Activated CD8-positive, alpha-beta T cell treated with anti-CD3 and anti-CD28 coated beads for 36 hours (primary cell): ENCODE data around the gene PRR5. TPM values are rescaled to one million over a fixed set of nuclear protein-coding genes. Genes with fewer than 3 reads are reported as not detected.

Source experiments
- ATAC-seq: fragments of 200-7000 bp; cut with Tn5 transposase; one replicate; pipeline ENCODE4 v1.10.0; 2021; ENCODE audit warnings: mild to moderate bottlenecking, moderate library complexity
- CTCF ChIA-PET: fragments of 350-600 bp; sonication (Branson Sonifier 250); formaldehyde crosslinking; loops from one replicate; lab custom pipeline; 2021; ENCODE audit warnings: antibody characterized with exemption; lab: Charles Lee
- POLR2A ChIA-PET: fragments of 350-600 bp; sonication (Branson Sonifier 250); formaldehyde crosslinking; loops from one replicate; lab custom pipeline; 2021; ENCODE audit warnings: antibody characterized with exemption; lab: Charles Lee
- DNase-seq: peaks from one replicate; pipeline ENCODE4 v3.0.0-alpha.2; 2020
- H3K27ac Mint-ChIP-seq: one replicate; pipeline ENCODE4 v1.8.0; 2021; ENCODE audit warnings: mild to moderate bottlenecking, mixed read lengths
- H3K27me3 Mint-ChIP-seq: one replicate; pipeline ENCODE4 v1.8.0; 2021; ENCODE audit warnings: mixed read lengths
- H3K36me3 Mint-ChIP-seq: one replicate; pipeline ENCODE4 v1.8.0; 2021; ENCODE audit warnings: low read depth, mixed read lengths
- H3K4me1 Mint-ChIP-seq: one replicate; pipeline ENCODE4 v1.8.0; 2021; ENCODE audit warnings: low read depth, mixed read lengths
- H3K4me3 Mint-ChIP-seq: one replicate; pipeline ENCODE4 v1.8.0; 2021; ENCODE audit warnings: mild to moderate bottlenecking, moderate library complexity, mixed read lengths
- H3K9me3 Mint-ChIP-seq: one replicate; pipeline ENCODE4 v1.8.0; 2021; ENCODE audit warnings: mixed read lengths
- CTCF ChIP-seq: fragments of 200-600 bp; IDR thresholded peaks from one replicate; pipeline ENCODE4 v1.8.0; 2022; ENCODE audit warnings: antibody characterized with exemption, mild to moderate bottlenecking
- intact Hi-C: fragments of 100-400 bp; cut with micrococcal nuclease; formaldehyde crosslinking; loops from one replicate; pipeline ENCODE4 v1.10.0; 2022
- total RNA-seq, 2 experiments: library from RNA; stranded (reverse); gene quantifications; one replicate each; pipeline ENCODE4 v1.2.3, GENCODE V29; 2021

PRR5 gene
- total RNA-seq, 2 experiments from 2014 or later, result 26.8 to 27.3 TPM

GRCh38 chr22:44710474-44711240, 8.7 kb downstream of the PRR5 start:
- Mint-ChIP-seq H3K9me3 (no peaks in the 10 kb centered on the region), H3K27me3 (no peaks in the 10 kb centered on the region), H3K27ac (peak overlapping the region; percentile 88), H3K36me3 (peaks cover 2% of the 10 kb centered on the region), H3K4me1 (peaks cover 43% of the 10 kb centered on the region), H3K4me3 (peak overlapping the region; percentile 64)
- POLR2A ChIA-PET, result no interaction called here
- ATAC-seq (peak; percentile 89), DNase-seq (peak; percentile 86)
- CTCF ChIA-PET, result no interaction called here
- TF ChIP-seq CTCF, result no peak
- intact Hi-C loops, result no loop called here

- intact Hi-C loops, result no loop called here
- H3K4me3 Mint-ChIP-seq, result no peak overlapping the region
- peaks cover 40% of the 10 kb centered on the region for H3K4me1 Mint-ChIP-seq
- ATAC-seq (no peak), DNase-seq (no peak)
- no peaks in the 10 kb centered on the region for H3K27me3 Mint-ChIP-seq
- CTCF ChIA-PET, result no interaction called here
- TF ChIP-seq CTCF, result no peak
- H3K36me3 Mint-ChIP-seq, result peaks cover 2% of the 10 kb centered on the region
- H3K9me3 Mint-ChIP-seq, result no peaks in the 10 kb centered on the region
- POLR2A ChIA-PET, result interaction anchor here (0.6 kb wide), 1 partner anchor 10 kb away, joined by 3 read pairs; no protein-coding TSS in a partner anchor
- peak overlapping the region; percentile 88 for H3K27ac Mint-ChIP-seq
Measured at GRCh38 chr22:44711241-44711560, 9.2 kb downstream of the PRR5 start.

- no peak for TF ChIP-seq CTCF
- Mint-ChIP-seq H3K4me1 (peaks cover 36% of the 10 kb centered on the region), H3K27ac (peak overlapping the region; percentile 88), H3K36me3 (peaks cover 2% of the 10 kb centered on the region), H3K27me3 (no peaks in the 10 kb centered on the region), H3K9me3 (no peaks in the 10 kb centered on the region), H3K4me3 (no peak overlapping the region)
- ChIA-PET POLR2A (interaction anchor here (0.6 to 1.5 kb wide), 3 partner anchors 11 to 218 kb away, joined by 3 to 5 read pairs (median 3); no protein-coding TSS in a partner anchor), CTCF (interaction anchor here (1.4 kb wide), 1 partner anchor 14 kb away, joined by 5 read pairs; no protein-coding TSS in a partner anchor)
- intact Hi-C loops, result no loop called here
- ATAC-seq, result no peak
- no peak for DNase-seq
Measured at GRCh38 chr22:44711690-44712555, 9.9 kb downstream of the PRR5 start.

GRCh38 chr22:44712962-44713361, 11.0 kb downstream of the PRR5 start:
- ChIA-PET CTCF (interaction anchor here (1.4 kb wide), 1 partner anchor 15 kb away, joined by 5 read pairs; no protein-coding TSS in a partner anchor), POLR2A (interaction anchor here (1.1 to 1.5 kb wide), 2 partner anchors 18 to 219 kb away, joined by 3 to 5 read pairs; no protein-coding TSS in a partner anchor)
- no peak overlapping the region for H3K4me3 Mint-ChIP-seq
- H3K4me1 Mint-ChIP-seq, result peaks cover 33% of the 10 kb centered on the region
- ATAC-seq, result no peak
- no peaks in the 10 kb centered on the region for H3K9me3 Mint-ChIP-seq
- H3K27ac Mint-ChIP-seq, result no peak overlapping the region
- peaks cover 2% of the 10 kb centered on the region for H3K36me3 Mint-ChIP-seq
- DNase-seq, result no peak
- no peaks in the 10 kb centered on the region for H3K27me3 Mint-ChIP-seq
- TF ChIP-seq CTCF, result no peak
- intact Hi-C loops, result no loop called here
